Measurements from ENCODE around the gene GPRC5C.

GPRC5C gene

DNA sequence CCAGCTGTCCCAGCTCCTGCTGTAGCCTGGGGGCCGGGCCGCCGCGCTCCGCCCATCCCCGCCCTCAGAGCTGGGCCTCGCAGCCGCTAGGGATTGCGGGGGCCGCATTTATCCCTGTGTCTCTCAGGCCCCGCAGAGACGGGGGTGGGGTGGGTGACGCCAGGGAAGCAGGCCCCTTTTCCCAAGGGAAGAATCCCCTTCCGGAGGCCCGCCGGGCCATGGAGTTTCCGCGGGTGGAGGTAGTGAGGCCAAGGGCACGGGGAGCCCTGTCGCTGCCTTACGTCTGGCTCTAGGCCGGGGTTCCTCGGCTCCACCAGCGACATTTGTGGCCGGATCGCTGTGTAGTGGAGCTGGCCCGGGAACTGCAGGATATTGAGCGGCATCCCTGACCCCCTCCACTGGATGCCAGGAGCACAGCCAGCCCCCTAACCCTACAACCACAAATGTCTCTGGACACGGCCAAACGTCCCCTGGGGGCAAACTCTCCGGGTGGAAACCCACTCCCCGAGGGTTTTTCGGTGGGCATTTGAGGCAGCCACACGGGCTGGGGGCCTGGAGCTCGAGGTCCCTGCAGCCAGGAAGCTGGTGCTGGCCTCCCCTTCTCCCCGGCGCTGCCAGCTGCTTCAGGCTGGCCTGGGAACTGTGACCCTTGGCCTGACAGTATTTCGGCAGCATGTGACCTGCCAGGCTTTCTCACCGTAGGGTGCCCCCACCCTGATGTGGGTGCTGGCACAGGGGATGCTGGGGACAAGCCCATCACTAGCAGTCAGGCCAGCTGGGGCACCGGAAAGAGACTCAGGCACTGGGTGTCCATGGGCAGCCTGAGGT is 22.5 kb downstream of the GPRC5C start:
- Histone ChIP-seq H3K9me3 (ENCODE audit: control insufficient read depth, low read length) (no peaks in the 10 kb centered on the region), H2AFZ (peak overlapping the region; percentile 98), H3K4me3 (ENCODE audit: low read depth, low read length) (peak overlapping the region; percentile 68), H3K9ac (peak overlapping the region; percentile 74), H3K27me3 (ENCODE audit: control insufficient read depth, insufficient read depth, low read length) (no peaks in the 10 kb centered on the region), H3K79me2 (no peaks in the 10 kb centered on the region), H3K4me1 (peaks cover 32% of the 10 kb centered on the region), H3K4me2 (ENCODE audit: low read length) (peak overlapping the region; percentile 85), H3K27ac (peak overlapping the region; percentile 86), H3K36me3 (ENCODE audit: control insufficient read depth, insufficient read depth, low read length) (no peaks in the 10 kb centered on the region)
- TF ChIP-seq, protein P1, sequence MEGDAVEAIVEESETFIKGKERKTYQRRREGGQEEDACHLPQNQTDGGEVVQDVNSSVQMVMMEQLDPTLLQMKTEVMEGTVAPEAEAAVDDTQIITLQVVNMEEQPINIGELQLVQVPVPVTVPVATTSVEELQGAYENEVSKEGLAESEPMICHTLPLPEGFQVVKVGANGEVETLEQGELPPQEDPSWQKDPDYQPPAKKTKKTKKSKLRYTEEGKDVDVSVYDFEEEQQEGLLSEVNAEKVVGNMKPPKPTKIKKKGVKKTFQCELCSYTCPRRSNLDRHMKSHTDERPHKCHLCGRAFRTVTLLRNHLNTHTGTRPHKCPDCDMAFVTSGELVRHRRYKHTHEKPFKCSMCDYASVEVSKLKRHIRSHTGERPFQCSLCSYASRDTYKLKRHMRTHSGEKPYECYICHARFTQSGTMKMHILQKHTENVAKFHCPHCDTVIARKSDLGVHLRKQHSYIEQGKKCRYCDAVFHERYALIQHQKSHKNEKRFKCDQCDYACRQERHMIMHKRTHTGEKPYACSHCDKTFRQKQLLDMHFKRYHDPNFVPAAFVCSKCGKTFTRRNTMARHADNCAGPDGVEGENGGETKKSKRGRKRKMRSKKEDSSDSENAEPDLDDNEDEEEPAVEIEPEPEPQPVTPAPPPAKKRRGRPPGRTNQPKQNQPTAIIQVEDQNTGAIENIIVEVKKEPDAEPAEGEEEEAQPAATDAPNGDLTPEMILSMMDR (IDR thresholded peaks at IDR 0.05), result peak; percentile 22

GRCh38 chr17:74455025-74455545 is 23.2 kb downstream of the GPRC5C start:
- Histone ChIP-seq H3K9ac (no peak overlapping the region), H3K9me3 (ENCODE audit: control insufficient read depth, low read length) (no peaks in the 10 kb centered on the region), H3K4me1 (peaks cover 32% of the 10 kb centered on the region), H3K4me2 (ENCODE audit: low read length) (no peak overlapping the region), H2AFZ (peak overlapping the region; percentile 98), H3K27ac (peak overlapping the region; percentile 86), H3K36me3 (ENCODE audit: control insufficient read depth, insufficient read depth, low read length) (no peaks in the 10 kb centered on the region), H3K79me2 (no peaks in the 10 kb centered on the region), H3K27me3 (ENCODE audit: control insufficient read depth, insufficient read depth, low read length) (no peaks in the 10 kb centered on the region), H3K4me3 (ENCODE audit: low read depth, low read length) (no peak overlapping the region)
- TF ChIP-seq, protein P1 (IDR thresholded peaks at IDR 0.05), result no peak

GRCh38 chr17:74455821-74456220 is 23.9 kb downstream of the GPRC5C start:
- H3K27me3 ChIP-seq (ENCODE audit: control insufficient read depth, insufficient read depth, low read length), result no peaks in the 10 kb centered on the region
- H3K9ac ChIP-seq, result no peak overlapping the region
- H3K4me3 ChIP-seq (ENCODE audit: low read depth, low read length), result no peak overlapping the region
- no peaks in the 10 kb centered on the region for H3K36me3 ChIP-seq (ENCODE audit: control insufficient read depth, insufficient read depth, low read length)
- H2AFZ ChIP-seq, result no peak overlapping the region
- peaks cover 32% of the 10 kb centered on the region for H3K4me1 ChIP-seq
- H3K9me3 ChIP-seq (ENCODE audit: control insufficient read depth, low read length), result no peaks in the 10 kb centered on the region
- H3K27ac ChIP-seq, result no peak overlapping the region
- H3K79me2 ChIP-seq, result no peaks in the 10 kb centered on the region
- H3K4me2 ChIP-seq (ENCODE audit: low read length), result no peak overlapping the region
- TF ChIP-seq, protein P1 (IDR thresholded peaks at IDR 0.05), result no peak

- Histone ChIP-seq H3K36me3 (ENCODE audit: control insufficient read depth, insufficient read depth, low read length) (no peaks in the 10 kb centered on the region), H3K4me1 (peaks cover 29% of the 10 kb centered on the region), H3K27ac (no peak overlapping the region), H3K4me2 (ENCODE audit: low read length) (peak overlapping the region; percentile 35), H3K27me3 (ENCODE audit: control insufficient read depth, insufficient read depth, low read length) (no peaks in the 10 kb centered on the region), H3K4me3 (ENCODE audit: low read depth, low read length) (peak overlapping the region; percentile 22), H3K9ac (no peak overlapping the region), H3K79me2 (no peaks in the 10 kb centered on the region), H3K9me3 (ENCODE audit: control insufficient read depth, low read length) (no peaks in the 10 kb centered on the region), H2AFZ (peak overlapping the region; percentile 90)
- TF ChIP-seq, protein P1 (IDR thresholded peaks at IDR 0.05), result peak; percentile 100
Measured at GRCh38 chr17:74457146-74457819, 25.4 kb downstream of the GPRC5C start.

Measured in parathyroid adenoma (tissue), 2 donors.